Esophagus (tissue), 2 donors: ENCODE measurements around the gene NPAS3. TPM values are rescaled to one million over a fixed set of nuclear protein-coding genes. Genes with fewer than 3 reads are reported as not detected.

Source experiments
- H3K27ac ChIP-seq, 2 donors: one replicate each; pipeline ENCODE4 v1.5.1; 2013; ENCODE audit warnings: low read depth in 2 of 2, mild to moderate bottlenecking in 2 of 2, inconsistent platforms in 1 of 2, low read length in 1 of 2, moderate library complexity in 1 of 2
- H3K27me3 ChIP-seq, 2 donors: one replicate each; pipeline ENCODE4 v1.6.1; 2013; ENCODE audit warnings: low read length in 2 of 2, control low read depth in 1 of 2, mild to moderate bottlenecking in 1 of 2; ENCODE audit not compliant: insufficient read depth in 2 of 2, control insufficient read depth in 1 of 2
- H3K36me3 ChIP-seq, 2 donors: one replicate each; pipeline ENCODE4 v1.6.1; 2013; ENCODE audit warnings: low read length in 1 of 2; ENCODE audit not compliant: control insufficient read depth in 2 of 2, insufficient read depth in 2 of 2
- H3K4me1 ChIP-seq, 2 donors: one replicate each; pipeline ENCODE4 v1.6.1; 2013; ENCODE audit warnings: low read length in 1 of 2; ENCODE audit not compliant: control insufficient read depth in 2 of 2, insufficient read depth in 2 of 2
- H3K4me3 ChIP-seq, 2 donors: one replicate each; pipeline ENCODE4 v1.5.1; 2013; ENCODE audit warnings: low read length in 2 of 2, mild to moderate bottlenecking in 2 of 2, low read depth in 1 of 2, moderate library complexity in 1 of 2
- H3K9me3 ChIP-seq, 2 donors: one replicate each; pipeline ENCODE4 v1.6.1; 2013; ENCODE audit warnings: mild to moderate bottlenecking in 2 of 2, low read depth in 1 of 2, low read length in 1 of 2, moderate library complexity in 1 of 2; ENCODE audit not compliant: control insufficient read depth in 2 of 2, insufficient read depth in 1 of 2
- WGBS, 2 donors: extraction: QIAGEN DNeasy Blood & Tissue Kit; methylation state at CpG; one replicate each; pipeline ENCODE4 v1.1.7; 2013; 5-methylcytosine and 5-hydroxymethylcytosine counted together
- polyA plus RNA-seq, 2 donors: library from polyadenylated mRNA; stranded (reverse); fragments of 200-250 nt; gene quantifications; one replicate each; pipeline ENCODE4 v1.2.3, GENCODE V29; 2013
- donor health status: healthy with polysubstance abuse.
- donor health status: Bipolar disorder and iron deficiency.

NPAS3 gene
- polyA plus RNA-seq, 2 donors, result 0.08 to 0.13 TPM

- Histone ChIP-seq H3K4me3 (no peak overlapping the region), H3K27me3 (no peaks in the 10 kb centered on the region), H3K4me1 (no peaks in the 10 kb centered on the region), H3K9me3 (no peaks in the 10 kb centered on the region), H3K27ac (no peak overlapping the region), H3K36me3 (no peaks in the 10 kb centered on the region)
- WGBS, 2 donors, result 50 to 53% methylated on average over 8 of the region's 8 CpGs
Measured at GRCh38 chr14:33165144-33165925, 226.7 kb downstream of the NPAS3 start.

GRCh38 chr14:33165926-33166289 is 227.2 kb downstream of the NPAS3 start:
- 87 to 92% methylated on average over 5 of the region's 5 CpGs for WGBS, 2 donors
- Histone ChIP-seq H3K27me3 (no peaks in the 10 kb centered on the region), H3K9me3 (no peaks in the 10 kb centered on the region), H3K4me3 (no peak overlapping the region), H3K36me3 (no peaks in the 10 kb centered on the region), H3K27ac (no peak overlapping the region), H3K4me1 (no peaks in the 10 kb centered on the region)

DNA sequence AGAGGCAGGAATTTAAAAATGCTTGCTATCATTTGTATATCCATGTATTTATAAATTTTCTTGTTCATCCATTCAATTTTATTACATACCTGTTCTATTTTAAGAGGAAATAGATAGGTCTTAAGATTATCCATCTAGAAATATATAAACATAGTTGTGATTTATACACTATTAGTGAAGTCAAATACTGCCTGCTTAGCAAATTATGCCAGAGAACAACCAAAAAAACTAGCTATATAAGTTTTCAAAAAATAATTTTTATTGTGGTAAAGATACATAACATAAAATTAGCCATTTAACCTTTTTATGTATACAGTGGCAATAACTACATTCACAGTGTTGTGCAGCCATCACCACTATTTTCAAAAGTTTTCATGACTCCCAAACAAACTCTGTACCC is 237.3 kb downstream of the NPAS3 start:
- Histone ChIP-seq H3K4me1 (no peaks in the 10 kb centered on the region), H3K27me3 (no peaks in the 10 kb centered on the region), H3K4me3 (no peak overlapping the region), H3K9me3 (no peaks in the 10 kb centered on the region), H3K36me3 (no peaks in the 10 kb centered on the region), H3K27ac (no peak overlapping the region)

- Histone ChIP-seq H3K4me3 (no peak overlapping the region), H3K36me3 (no peaks in the 10 kb centered on the region), H3K27ac (no peak overlapping the region), H3K4me1 (no peaks in the 10 kb centered on the region), H3K9me3 (no peaks in the 10 kb centered on the region), H3K27me3 (no peaks in the 10 kb centered on the region)
- WGBS, 2 donors, result 74 to 76% methylated on average over 2 of the region's 2 CpGs
Measured at GRCh38 chr14:33184587-33184986, 245.9 kb downstream of the NPAS3 start.

DNA sequence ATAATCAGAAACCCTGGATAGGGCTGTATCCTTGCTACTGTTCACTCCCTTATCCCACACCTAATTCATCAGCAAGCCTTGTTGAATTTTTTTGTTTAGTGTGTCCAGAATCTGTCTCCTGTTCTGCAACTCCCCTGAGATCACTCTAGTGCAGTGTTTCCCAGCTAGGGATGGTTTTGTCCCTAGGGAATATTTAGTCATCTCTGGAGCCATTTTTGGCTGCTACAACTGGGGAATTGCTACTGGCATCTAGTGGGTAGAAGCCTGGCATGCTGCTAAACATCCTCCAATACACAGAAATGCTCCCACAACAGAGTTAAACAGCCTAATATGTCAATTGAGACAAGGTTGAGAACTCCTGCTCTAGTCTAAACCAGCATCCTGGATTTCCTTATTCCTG is 248.0 kb downstream of the NPAS3 start:
- Histone ChIP-seq H3K9me3 (no peaks in the 10 kb centered on the region), H3K27ac (no peak overlapping the region), H3K36me3 (no peaks in the 10 kb centered on the region), H3K4me3 (no peak overlapping the region), H3K4me1 (no peaks in the 10 kb centered on the region), H3K27me3 (no peaks in the 10 kb centered on the region)

- 50 to 70% methylated on average over 2 of the region's 2 CpGs for WGBS, 2 donors
- Histone ChIP-seq H3K4me3 (no peak overlapping the region), H3K36me3 (no peaks in the 10 kb centered on the region), H3K27me3 (no peaks in the 10 kb centered on the region), H3K9me3 (no peaks in the 10 kb centered on the region), H3K4me1 (no peaks in the 10 kb centered on the region), H3K27ac (no peak overlapping the region)
Measured at GRCh38 chr14:33188880-33189279, 250.2 kb downstream of the NPAS3 start.

GRCh38 chr14:33191855-33192254 is 253.2 kb downstream of the NPAS3 start:
- no peaks in the 10 kb centered on the region for H3K9me3 ChIP-seq
- H3K27me3 ChIP-seq, result no peaks in the 10 kb centered on the region
- no peaks in the 10 kb centered on the region for H3K4me1 ChIP-seq
- H3K27ac ChIP-seq, result no peak overlapping the region
- no peaks in the 10 kb centered on the region for H3K36me3 ChIP-seq
- H3K4me3 ChIP-seq, result no peak overlapping the region

GRCh38 chr14:33194551-33194950 is 255.9 kb downstream of the NPAS3 start:
- Histone ChIP-seq H3K4me1 (no peaks in the 10 kb centered on the region), H3K9me3 (peaks cover 0 to 5% of the 10 kb centered on the region in 2 donors), H3K27me3 (no peaks in the 10 kb centered on the region), H3K27ac (no peak overlapping the region), H3K36me3 (no peaks in the 10 kb centered on the region), H3K4me3 (no peak overlapping the region)
- WGBS, 2 donors, result 91 to 93% methylated on average over 4 of the region's 4 CpGs

DNA sequence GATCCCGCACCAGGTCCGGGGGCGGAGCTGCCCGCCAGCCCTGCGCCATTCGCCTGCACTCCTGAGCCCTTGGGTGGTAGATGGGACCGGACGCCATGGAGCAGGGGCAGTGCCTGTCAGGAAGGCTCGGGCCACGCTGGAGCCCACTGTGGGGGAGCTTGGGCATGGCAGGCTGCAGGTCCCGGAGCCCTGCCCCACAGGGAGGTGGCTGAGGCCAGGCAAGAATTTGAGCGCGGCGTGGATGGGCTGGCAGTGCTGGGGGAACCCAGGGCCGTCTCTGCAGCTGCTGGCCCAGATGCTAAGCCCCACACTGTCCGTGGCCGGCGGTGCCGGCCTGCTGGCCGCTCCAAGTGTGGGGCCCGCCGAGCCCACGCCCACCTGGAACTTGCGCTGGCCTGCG is 260.0 kb downstream of the NPAS3 start:
- peaks cover 0 to 5% of the 10 kb centered on the region in 2 donors for H3K9me3 ChIP-seq
- H3K27ac ChIP-seq, result no peak overlapping the region
- H3K4me1 ChIP-seq, result no peaks in the 10 kb centered on the region
- 97 to 98% methylated on average over 22 to 25 of the region's 25 CpGs for WGBS, 2 donors
- no peaks in the 10 kb centered on the region for H3K36me3 ChIP-seq
- no peak overlapping the region for H3K4me3 ChIP-seq
- H3K27me3 ChIP-seq, result no peaks in the 10 kb centered on the region

DNA sequence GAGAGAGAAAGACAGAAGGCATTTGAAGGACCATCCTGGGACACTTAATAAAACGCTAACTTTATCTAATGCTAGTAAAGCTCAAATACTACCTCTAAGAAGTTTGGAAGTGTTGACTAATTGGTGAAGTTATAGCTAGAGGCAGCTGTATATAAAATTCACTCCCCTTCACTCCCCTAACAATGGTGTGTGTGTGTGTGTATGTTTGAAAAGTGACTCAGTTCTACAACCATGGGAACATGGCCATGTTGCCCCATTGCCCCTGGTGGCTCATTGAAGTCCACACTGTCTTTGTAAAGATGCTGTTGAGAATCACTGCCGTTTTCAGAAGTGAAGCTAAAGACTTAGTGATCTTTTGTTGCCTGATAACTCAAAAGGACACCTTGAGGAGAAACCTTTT is 262.4 kb downstream of the NPAS3 start:
- no peaks in the 10 kb centered on the region for H3K27me3 ChIP-seq
- no peak overlapping the region for H3K27ac ChIP-seq
- H3K36me3 ChIP-seq, result no peaks in the 10 kb centered on the region
- WGBS, 2 donors, result 83 to 84% methylated on average over 2 of the region's 2 CpGs
- no peaks in the 10 kb centered on the region for H3K4me1 ChIP-seq
- peaks cover 0 to 5% of the 10 kb centered on the region in 2 donors for H3K9me3 ChIP-seq
- no peak overlapping the region for H3K4me3 ChIP-seq
